ENCODE measurements around the gene SHISAL2B.
"Not testable (repeated sequence)": the region's sequence is repeated elsewhere in the genome, so short reads cannot be mapped to it uniquely, and the experiment has no call there.

SHISAL2B gene

DNA sequence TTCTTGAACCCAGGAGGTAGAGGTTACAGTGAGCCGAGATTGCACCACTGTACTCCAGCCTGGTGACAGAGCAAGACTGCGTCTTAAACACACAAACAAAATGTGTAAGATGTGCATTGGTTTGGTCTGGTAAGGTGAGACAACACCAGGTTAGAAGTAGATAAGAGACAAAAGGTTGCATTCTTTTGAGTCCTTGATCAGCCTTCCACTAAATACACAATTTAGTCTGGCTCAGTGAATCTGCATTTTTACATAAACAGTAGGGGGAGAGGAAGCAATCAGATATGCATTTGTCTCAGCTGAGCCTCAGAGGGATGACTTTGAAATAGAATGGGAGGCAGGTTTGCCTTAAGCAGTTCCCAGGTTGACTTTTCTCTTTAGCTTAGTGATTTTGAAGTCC, 15.8 kb downstream of the SHISAL2B start:
- DNase-seq: not testable (repeated sequence)

DNA sequence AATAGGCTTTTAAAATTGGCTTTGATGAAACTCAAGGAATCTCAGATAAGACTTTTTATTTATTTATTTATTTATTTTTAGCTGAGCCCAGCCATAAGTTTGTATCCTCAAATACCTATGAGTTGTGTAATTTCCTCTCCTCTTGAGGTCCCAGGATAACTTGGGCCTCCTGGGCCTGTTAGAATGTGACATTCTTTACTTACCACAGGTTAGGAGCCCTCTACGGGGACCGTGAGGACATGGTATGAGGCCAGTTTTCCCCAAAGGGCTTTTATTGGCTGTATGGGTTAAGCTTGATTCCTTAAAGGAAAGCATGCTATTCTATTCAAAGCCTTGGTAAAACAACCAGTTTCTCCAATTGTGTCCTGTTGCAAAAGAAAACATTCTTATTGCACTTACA, 16.9 kb downstream of the SHISAL2B start:
- no peak for DNase-seq

GRCh38 chr5:64714495-64714894, 24.2 kb downstream of the SHISAL2B start:
- DNase-seq: not testable (repeated sequence)

- no peak for DNase-seq
These were observed 32.3 kb downstream of the SHISAL2B start for GRCh38 chr5:64722588-64722987.

DNA sequence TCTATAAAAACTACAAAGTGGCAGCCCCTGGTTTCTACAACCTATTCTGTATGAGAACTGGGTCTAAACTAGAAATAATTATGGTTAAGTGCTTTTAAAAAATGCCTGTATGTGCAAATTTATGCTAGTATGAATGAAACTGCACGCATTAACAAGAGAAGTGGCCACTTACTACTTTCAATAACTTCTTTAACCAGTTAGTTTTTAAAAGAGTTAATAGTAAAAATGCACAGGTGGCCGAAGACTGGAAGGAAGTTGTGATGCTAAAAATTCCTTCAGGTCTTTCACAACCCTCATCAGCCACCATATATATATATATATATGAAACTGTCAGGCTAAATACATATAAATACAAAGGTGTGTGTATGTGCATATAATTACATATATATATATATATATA, 36.8 kb downstream of the SHISAL2B start:
- no peak for DNase-seq

GRCh38 chr5:64742411-64742810, 52.1 kb downstream of the SHISAL2B start:
- no peak for DNase-seq

- DNase-seq: no peak
These were observed 52.5 kb downstream of the SHISAL2B start for GRCh38 chr5:64742821-64743220.

DNA sequence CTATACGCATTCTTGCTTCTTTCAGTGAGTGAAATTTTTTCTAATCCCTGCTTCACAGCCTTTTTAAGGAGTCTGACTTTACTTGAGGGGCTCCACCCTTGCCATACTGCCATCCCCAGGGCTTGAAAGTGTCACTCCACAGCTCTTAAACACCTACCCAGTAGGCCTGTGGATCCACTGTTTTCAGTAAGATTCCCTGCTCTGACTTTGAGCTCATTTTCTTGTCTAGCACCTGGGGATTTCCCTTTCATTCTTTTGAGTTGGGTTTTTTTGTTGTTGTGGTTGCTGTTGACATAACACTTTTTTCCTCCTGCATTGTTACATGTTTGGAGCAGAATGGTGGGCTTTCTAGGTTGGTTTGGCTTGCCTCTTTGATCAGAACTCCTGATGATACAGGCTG, 54.6 kb downstream of the SHISAL2B start:
- DNase-seq: no peak

DNA sequence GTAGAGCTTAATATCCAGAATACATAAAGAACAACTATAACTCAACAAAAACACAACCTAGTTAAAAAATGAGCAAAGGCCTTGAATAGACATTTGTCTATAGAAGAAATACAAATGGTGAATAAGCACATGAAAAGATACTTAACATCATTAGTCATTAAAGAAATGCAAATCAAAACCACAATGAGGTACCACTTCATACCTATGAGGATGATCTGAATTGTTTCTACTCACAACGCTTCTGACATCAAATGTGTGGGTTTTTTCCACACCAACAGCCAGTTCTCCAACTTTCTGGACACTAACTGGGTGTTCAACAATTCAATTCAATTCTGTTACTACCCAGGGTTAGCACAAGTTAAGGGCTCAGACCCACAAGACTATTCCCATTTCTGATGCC, 56.1 kb downstream of the SHISAL2B start:
- no peak for DNase-seq

DNA sequence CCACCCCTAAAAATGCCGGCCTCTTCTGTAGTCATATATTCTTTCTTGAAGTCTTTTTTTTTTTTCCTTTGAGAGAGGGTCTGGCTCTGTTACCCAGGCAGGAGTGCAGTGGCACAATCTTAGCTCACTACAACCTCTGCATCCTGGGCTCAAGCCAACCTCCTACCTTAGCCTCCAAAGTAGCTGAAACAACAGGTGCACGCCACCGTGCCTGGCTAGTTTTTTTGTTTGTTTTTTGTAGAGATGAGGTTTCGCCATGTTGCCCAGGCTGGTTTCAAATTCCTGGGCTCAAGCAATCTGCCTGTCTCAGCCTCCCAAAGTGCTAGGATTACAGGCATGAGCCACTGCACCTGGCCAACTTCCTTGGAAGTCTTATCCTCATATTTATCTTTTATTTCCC, 59.1 kb downstream of the SHISAL2B start:
- DNase-seq: no peak

GRCh38 chr5:64754066-64754465, 63.8 kb downstream of the SHISAL2B start:
- DNase-seq: no peak

DNA sequence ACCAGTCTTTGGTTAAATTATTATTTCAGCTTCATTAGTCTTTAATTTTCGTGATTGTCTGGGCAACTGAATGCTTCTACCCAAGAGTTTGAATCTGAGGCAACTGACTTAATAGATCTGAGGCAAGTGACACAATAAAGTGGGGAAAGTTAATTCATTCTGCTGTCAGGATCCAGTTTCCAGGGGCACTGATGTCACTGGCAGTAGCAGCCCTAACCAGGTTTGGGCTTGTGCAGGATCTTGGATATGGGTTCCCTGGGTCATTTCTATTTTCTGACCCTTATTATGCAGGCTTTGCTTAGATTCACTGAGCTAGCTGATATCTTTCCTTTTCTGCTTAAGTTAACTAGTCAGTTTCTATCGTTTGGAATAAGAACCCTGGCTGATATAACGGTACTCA, 68.6 kb downstream of the SHISAL2B start:
- DNase-seq: no peak

DNA sequence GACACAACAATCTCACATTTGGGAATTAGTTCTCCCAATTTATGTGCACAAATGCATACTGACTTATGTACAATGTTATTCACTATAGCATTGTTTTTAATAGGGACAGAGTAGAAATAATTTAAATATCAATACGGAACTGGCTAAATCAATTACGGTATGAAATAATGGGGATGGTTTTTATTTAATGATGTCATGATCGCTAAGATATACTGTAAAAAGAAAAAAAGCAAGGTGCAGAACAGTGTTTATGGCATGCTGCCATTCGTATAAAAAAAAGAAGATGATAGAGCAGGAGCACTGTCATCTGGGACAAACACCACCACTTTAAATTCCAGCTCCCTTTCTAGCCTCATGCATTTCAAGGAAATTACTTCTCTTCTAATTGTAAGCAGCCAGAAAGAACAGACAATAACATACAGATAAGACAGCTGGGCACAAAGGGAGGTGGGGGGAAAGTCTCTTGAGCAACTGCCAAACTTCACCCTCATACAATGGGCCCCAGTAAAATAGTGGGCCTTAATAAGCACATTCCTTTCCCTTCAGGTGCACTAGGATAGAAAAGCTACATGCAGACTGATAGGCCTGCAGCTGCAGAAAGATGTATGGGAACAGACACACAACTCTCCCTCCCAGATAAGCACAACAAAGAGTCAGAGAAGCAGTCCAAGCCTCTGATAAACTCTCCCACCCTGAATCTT, 69.8 kb downstream of the SHISAL2B start:
- no peak for DNase-seq

- DNase-seq: no peak
These were observed 73.7 kb downstream of the SHISAL2B start for GRCh38 chr5:64763948-64764503.

GRCh38 chr5:64765804-64766504, 75.7 kb downstream of the SHISAL2B start:
- DNase-seq: no peak

DNA sequence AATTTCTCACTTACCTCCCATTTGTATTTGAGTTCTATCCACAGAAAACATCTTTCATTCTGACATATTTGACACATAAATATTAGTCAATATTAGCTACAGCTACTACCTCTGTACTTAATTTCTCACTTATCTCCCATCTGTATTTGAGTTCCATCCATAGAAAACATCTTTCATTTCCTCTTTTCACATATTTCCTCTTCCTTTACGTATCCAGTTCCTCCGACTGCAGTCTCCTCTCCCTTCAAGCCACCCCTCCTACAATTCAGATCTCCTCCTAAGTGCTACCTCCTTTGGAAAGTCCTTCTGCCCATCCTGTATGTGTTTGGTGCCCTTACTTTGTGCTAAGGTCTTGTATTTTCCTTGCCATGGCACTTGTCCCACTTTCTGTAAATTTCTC, 76.6 kb downstream of the SHISAL2B start:
- DNase-seq: no peak

All from stimulated activated CD4-positive, alpha-beta T cell treated with anti-CD3 and anti-CD28 coated beads, Interleukin-15, amount 100 ng/mL, for 24 hours (primary cell).